ENCODE results near the gene AANAT. TPM values are rescaled to one million over a fixed set of nuclear protein-coding genes. Genes with fewer than 3 reads are reported as not detected.

The AANAT gene
- total and polyA plus RNA-seq, 4 donors: not detected

- Histone ChIP-seq H3K27ac (ENCODE audit: low read depth in 1 of 2, low read length in 2 of 2) (peak overlapping the region; percentile 65 to 78), H3K4me3 (ENCODE audit: low read depth in 1 of 3, low read length in 3 of 3) (no peak overlapping the region), H3K4me1 (ENCODE audit: control insufficient read depth in 4 of 4, insufficient read depth in 4 of 4, low read length in 3 of 4) (peaks cover under 1 to 13% (median 2%) of the 10 kb centered on the region in 4 donors)
Measured at GRCh38 chr17:76492123-76492988, 25.0 kb downstream of the AANAT start.

GRCh38 chr17:76492989-76493501 is 25.6 kb downstream of the AANAT start:
- peaks cover 1 to 18% (median 8%) of the 10 kb centered on the region in 4 donors for H3K4me1 ChIP-seq (ENCODE audit: control insufficient read depth in 4 of 4, insufficient read depth in 4 of 4, low read length in 3 of 4)
- H3K27ac ChIP-seq (ENCODE audit: low read depth in 1 of 2, low read length in 2 of 2): peak overlapping the region; percentile 65 to 84
- H3K9me3 ChIP-seq (ENCODE audit: control insufficient read depth in 4 of 4, low read length in 3 of 4): no peaks in the 10 kb centered on the region
- TF ChIP-seq RXRA (IDR thresholded peaks at IDR 0.05) (peak in 1 of 2 donors; percentile 9), SP1 (IDR thresholded peaks at IDR 0.05) (no peak), TAF1 (conservative IDR thresholded peaks at IDR 0.05) (no peak), RAD21 (IDR thresholded peaks at IDR 0.05) (no peak)
- no peaks in the 10 kb centered on the region for H3K36me3 ChIP-seq (ENCODE audit: control insufficient read depth in 4 of 4, insufficient read depth in 3 of 4, low read depth in 1 of 4, low read length in 3 of 4)
- no peak for DNase-seq (ENCODE audit: low spot score)
- H3K27me3 ChIP-seq (ENCODE audit: control insufficient read depth in 4 of 4, insufficient read depth in 4 of 4, low read length in 3 of 4): no peaks in the 10 kb centered on the region
- H3K9ac ChIP-seq (ENCODE audit: low read depth in 1 of 2, low read length in 2 of 2): peak overlapping the region in 1 of 2 donors; percentile 72
- WGBS: 36% methylated on average over 15 of the region's 15 CpGs
- H3K4me3 ChIP-seq (ENCODE audit: low read depth in 1 of 3, low read length in 3 of 3): no peak overlapping the region

More at GRCh38 chr17:76492123-76492988, 25.0 kb downstream of the AANAT start:
- TF ChIP-seq, protein P1, sequence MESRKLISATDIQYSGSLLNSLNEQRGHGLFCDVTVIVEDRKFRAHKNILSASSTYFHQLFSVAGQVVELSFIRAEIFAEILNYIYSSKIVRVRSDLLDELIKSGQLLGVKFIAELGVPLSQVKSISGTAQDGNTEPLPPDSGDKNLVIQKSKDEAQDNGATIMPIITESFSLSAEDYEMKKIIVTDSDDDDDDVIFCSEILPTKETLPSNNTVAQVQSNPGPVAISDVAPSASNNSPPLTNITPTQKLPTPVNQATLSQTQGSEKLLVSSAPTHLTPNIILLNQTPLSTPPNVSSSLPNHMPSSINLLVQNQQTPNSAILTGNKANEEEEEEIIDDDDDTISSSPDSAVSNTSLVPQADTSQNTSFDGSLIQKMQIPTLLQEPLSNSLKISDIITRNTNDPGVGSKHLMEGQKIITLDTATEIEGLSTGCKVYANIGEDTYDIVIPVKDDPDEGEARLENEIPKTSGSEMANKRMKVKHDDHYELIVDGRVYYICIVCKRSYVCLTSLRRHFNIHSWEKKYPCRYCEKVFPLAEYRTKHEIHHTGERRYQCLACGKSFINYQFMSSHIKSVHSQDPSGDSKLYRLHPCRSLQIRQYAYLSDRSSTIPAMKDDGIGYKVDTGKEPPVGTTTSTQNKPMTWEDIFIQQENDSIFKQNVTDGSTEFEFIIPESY (IDR thresholded peaks at IDR 0.05): no peak
- TF ChIP-seq FOXA2 (IDR thresholded peaks at IDR 0.05): no peak
- no peak for DNase-seq (ENCODE audit: low spot score)
- 65% methylated on average over 11 of the region's 11 CpGs for WGBS
- H3K27me3 ChIP-seq (ENCODE audit: control insufficient read depth in 4 of 4, insufficient read depth in 4 of 4, low read length in 3 of 4): no peaks in the 10 kb centered on the region
- H3K36me3 ChIP-seq (ENCODE audit: control insufficient read depth in 4 of 4, insufficient read depth in 3 of 4, low read depth in 1 of 4, low read length in 3 of 4): no peaks in the 10 kb centered on the region
- no peaks in the 10 kb centered on the region for H3K9me3 ChIP-seq (ENCODE audit: control insufficient read depth in 4 of 4, low read length in 3 of 4)
- no peak overlapping the region for H3K9ac ChIP-seq (ENCODE audit: low read depth in 1 of 2, low read length in 2 of 2)

DNA sequence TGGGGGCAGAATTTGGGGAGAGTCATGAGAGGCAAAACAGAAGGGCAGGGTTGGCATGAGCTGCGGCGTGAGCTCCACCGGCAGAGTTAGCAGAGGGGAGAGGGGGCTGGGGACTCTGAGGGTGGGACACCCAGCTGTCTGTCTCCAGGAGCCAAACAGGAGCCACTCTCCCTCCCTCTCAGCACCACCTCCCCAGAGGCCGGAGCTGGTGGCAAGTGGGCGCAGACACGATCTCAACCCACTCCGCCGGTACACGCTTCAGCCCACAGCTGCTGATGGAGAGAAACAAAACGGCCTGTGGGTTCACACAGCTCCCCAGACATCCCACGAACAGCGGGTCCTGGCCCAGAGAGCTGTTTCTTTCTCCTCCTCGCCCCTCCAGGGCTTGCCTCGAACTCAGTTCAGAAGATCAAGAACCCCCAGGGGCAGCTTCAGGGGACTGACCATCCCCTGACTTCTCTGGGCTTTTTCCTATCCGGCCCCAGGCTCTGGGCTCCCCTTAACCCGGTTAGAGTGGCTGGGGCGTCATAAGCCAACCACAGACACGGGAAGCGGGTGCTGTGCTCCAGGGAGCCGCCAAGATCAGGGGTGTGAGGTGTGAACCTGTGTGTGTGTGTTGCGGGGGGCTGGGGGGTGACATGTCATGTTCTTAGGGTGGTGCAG is 26.2 kb downstream of the AANAT start:
- H3K27me3 ChIP-seq (ENCODE audit: control insufficient read depth in 4 of 4, insufficient read depth in 4 of 4, low read length in 3 of 4): no peaks in the 10 kb centered on the region
- peaks cover 4 to 24% (median 12%) of the 10 kb centered on the region in 4 donors for H3K4me1 ChIP-seq (ENCODE audit: control insufficient read depth in 4 of 4, insufficient read depth in 4 of 4, low read length in 3 of 4)
- TF ChIP-seq TAF1 (conservative IDR thresholded peaks at IDR 0.05) (no peak), HNF4A (conservative IDR thresholded peaks at IDR 0.05) (no peak), FOXA2 (IDR thresholded peaks at IDR 0.05) (no peak), JUND (IDR thresholded peaks at IDR 0.05) (no peak), SP1 (IDR thresholded peaks at IDR 0.05) (no peak), EGR1 (IDR thresholded peaks at IDR 0.05; ENCODE audit: low read depth in 2 of 2) (no peak), RXRA (IDR thresholded peaks at IDR 0.05) (no peak), RAD21 (IDR thresholded peaks at IDR 0.05) (no peak), HNF4G (IDR thresholded peaks at IDR 0.05) (no peak)
- TF ChIP-seq, protein P2, sequence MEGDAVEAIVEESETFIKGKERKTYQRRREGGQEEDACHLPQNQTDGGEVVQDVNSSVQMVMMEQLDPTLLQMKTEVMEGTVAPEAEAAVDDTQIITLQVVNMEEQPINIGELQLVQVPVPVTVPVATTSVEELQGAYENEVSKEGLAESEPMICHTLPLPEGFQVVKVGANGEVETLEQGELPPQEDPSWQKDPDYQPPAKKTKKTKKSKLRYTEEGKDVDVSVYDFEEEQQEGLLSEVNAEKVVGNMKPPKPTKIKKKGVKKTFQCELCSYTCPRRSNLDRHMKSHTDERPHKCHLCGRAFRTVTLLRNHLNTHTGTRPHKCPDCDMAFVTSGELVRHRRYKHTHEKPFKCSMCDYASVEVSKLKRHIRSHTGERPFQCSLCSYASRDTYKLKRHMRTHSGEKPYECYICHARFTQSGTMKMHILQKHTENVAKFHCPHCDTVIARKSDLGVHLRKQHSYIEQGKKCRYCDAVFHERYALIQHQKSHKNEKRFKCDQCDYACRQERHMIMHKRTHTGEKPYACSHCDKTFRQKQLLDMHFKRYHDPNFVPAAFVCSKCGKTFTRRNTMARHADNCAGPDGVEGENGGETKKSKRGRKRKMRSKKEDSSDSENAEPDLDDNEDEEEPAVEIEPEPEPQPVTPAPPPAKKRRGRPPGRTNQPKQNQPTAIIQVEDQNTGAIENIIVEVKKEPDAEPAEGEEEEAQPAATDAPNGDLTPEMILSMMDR (IDR thresholded peaks at IDR 0.05; ENCODE audit: low read depth, low read length, missing input control): no peak
- TF ChIP-seq, protein P1 (IDR thresholded peaks at IDR 0.05): no peak
- peak overlapping the region in 1 of 2 donors; percentile 72 for H3K9ac ChIP-seq (ENCODE audit: low read depth in 1 of 2, low read length in 2 of 2)
- no peak for DNase-seq (ENCODE audit: low spot score)
- no peak overlapping the region for H3K4me3 ChIP-seq (ENCODE audit: low read depth in 1 of 3, low read length in 3 of 3)
- no peaks in the 10 kb centered on the region for H3K36me3 ChIP-seq (ENCODE audit: control insufficient read depth in 4 of 4, insufficient read depth in 3 of 4, low read depth in 1 of 4, low read length in 3 of 4)
- 79% methylated on average over 21 of the region's 21 CpGs for WGBS
- no peaks in the 10 kb centered on the region for H3K9me3 ChIP-seq (ENCODE audit: control insufficient read depth in 4 of 4, low read length in 3 of 4)
- H3K27ac ChIP-seq (ENCODE audit: low read depth in 1 of 2, low read length in 2 of 2): peak overlapping the region; percentile 65 to 84

All from liver (tissue), 9 donors.